B cell (primary cell): Measurements from ENCODE around the gene PAAF1. TPM values are rescaled to one million over a fixed set of nuclear protein-coding genes. Genes with fewer than 3 reads are reported as not detected.

ENCODE experiments used
- ATAC-seq: fragments of 200-7000 bp; cut with Tn5 transposase; one replicate; pipeline ENCODE4 v1.10.0; 2021; ENCODE audit warnings: low read depth, mild to moderate bottlenecking, moderate number of reproducible peaks, moderate library complexity
- CTCF ChIA-PET: fragments of 350-600 bp; sonication (Branson Sonifier 250); formaldehyde crosslinking; loops from one replicate; lab custom pipeline; 2021; ENCODE audit warnings: antibody characterized with exemption, inconsistent platforms; lab: Charles Lee
- POLR2A ChIA-PET: fragments of 350-600 bp; sonication (Branson Sonifier 250); formaldehyde crosslinking; loops from one replicate; lab custom pipeline; 2021; ENCODE audit warnings: antibody characterized with exemption; lab: Charles Lee
- DNase-seq: peaks from one replicate; pipeline ENCODE4 v3.0.0; 2013
- H2AFZ ChIP-seq: 2 replicates; pipeline ENCODE4 v1.6.1; 2012; ENCODE audit warnings: mild to moderate bottlenecking, low read depth, low read length; ENCODE audit not compliant: insufficient read depth, poor library complexity, severe bottlenecking
- H3K27ac ChIP-seq, 2 donors: 1 replicate in 1 of 2; 2 replicates in 1 of 2; pipeline ENCODE4 v1.5.1; 2012 to 2013; ENCODE audit warnings: low read length in 2 of 2, mild to moderate bottlenecking in 2 of 2, moderate library complexity in 1 of 2
- H3K27me3 ChIP-seq, 4 experiments: fragments of 200-600 bp in 1 of 4; sonication (generic) in 1 of 4; replicated peaks in 1 of 4; 1 replicate in 2 of 4; 2 replicates in 2 of 4; pipeline versions ENCODE4 v1.6.1 to v1.7.0; 2013 to 2016; ENCODE audit warnings: low read length in 3 of 4, mild to moderate bottlenecking in 2 of 4, mixed read lengths in 1 of 4, moderate library complexity in 1 of 4; ENCODE audit not compliant: insufficient read depth in 4 of 4, control insufficient read depth in 3 of 4; ENCODE audit errors: control extremely low read depth in 1 of 4
- H3K36me3 ChIP-seq, 2 experiments: replicated peaks in 1 of 2; 1 replicate in 1 of 2; 2 replicates in 1 of 2; pipeline versions ENCODE4 v1.6.1 to v1.7.1; 2013; ENCODE audit warnings: low read length in 1 of 2; ENCODE audit not compliant: insufficient read depth in 2 of 2, control insufficient read depth in 1 of 2; ENCODE audit errors: control extremely low read depth in 1 of 2, extremely low read depth in 1 of 2
- H3K4me1 ChIP-seq, 2 donors: fragments of 200-600 bp in 1 of 2; sonication (generic) in 1 of 2; 1 replicate in 1 of 2; 2 replicates in 1 of 2; pipeline versions ENCODE4 v1.5.1 to v1.6.1; 2013 to 2017; ENCODE audit warnings: low read length in 2 of 2; ENCODE audit not compliant: control insufficient read depth in 2 of 2, insufficient read depth in 2 of 2
- H3K4me2 ChIP-seq: replicated peaks from 2 replicates; pipeline ENCODE3; 2012; ENCODE audit warnings: mild to moderate bottlenecking, low read depth, low read length; ENCODE audit not compliant: poor library complexity, severe bottlenecking
- H3K4me3 ChIP-seq, 5 experiments: fragments of 200-600 bp in 1 of 5; sonication (generic) in 1 of 5; 1 replicate in 3 of 5; 2 replicates in 2 of 5; pipeline versions ENCODE4 v1.5.1 to v1.7.0; 2011 to 2016; ENCODE audit warnings: low read length in 4 of 5, mild to moderate bottlenecking in 4 of 5, low read depth in 2 of 5, control low read depth in 1 of 5, moderate library complexity in 1 of 5; ENCODE audit not compliant: insufficient read depth in 1 of 5; ENCODE audit errors: control extremely low read depth in 1 of 5, extremely low read depth in 1 of 5
- H3K79me2 ChIP-seq: fragments of 200-600 bp; sonication (generic); one replicate; pipeline ENCODE4 v1.6.0; 2016; ENCODE audit warnings: low read length; ENCODE audit not compliant: control insufficient read depth, insufficient read depth
- H3K9ac ChIP-seq: fragments of 200-600 bp; sonication (generic); 2 replicates; pipeline ENCODE4 v1.6.1; 2017; ENCODE audit warnings: mild to moderate bottlenecking, low read length, moderate library complexity
- H3K9me3 ChIP-seq, 3 donors: one replicate each; pipeline versions ENCODE4 v1.6.1 to v1.7.1; 2013; ENCODE audit warnings: low read length in 2 of 3; ENCODE audit not compliant: control insufficient read depth in 2 of 3, insufficient read depth in 1 of 3; ENCODE audit errors: control extremely low read depth in 1 of 3
- H4K20me1 ChIP-seq: 2 replicates; pipeline ENCODE4 v1.6.0; 2012; ENCODE audit warnings: mild to moderate bottlenecking, low read length; ENCODE audit not compliant: insufficient read depth, control insufficient read depth, poor library complexity, severe bottlenecking
- H3K27ac Mint-ChIP-seq: one replicate; pipeline ENCODE4 v1.8.0; 2021; ENCODE audit warnings: mixed read lengths
- H3K27me3 Mint-ChIP-seq: one replicate; pipeline ENCODE4 v1.8.0; 2021; ENCODE audit warnings: mixed read lengths
- H3K4me1 Mint-ChIP-seq: one replicate; pipeline ENCODE4 v1.8.0; 2021; ENCODE audit warnings: mixed read lengths
- H3K4me3 Mint-ChIP-seq: one replicate; pipeline ENCODE4 v1.8.0; 2021; ENCODE audit warnings: mixed read lengths
- H3K9me3 Mint-ChIP-seq: one replicate; pipeline ENCODE4 v1.8.0; 2022; ENCODE audit warnings: mixed read lengths; ENCODE audit not compliant: insufficient read depth
- EZH2 ChIP-seq: IDR thresholded peaks from 2 replicates; pipeline ENCODE4 v1.6.1; 2012; ENCODE audit warnings: borderline replicate concordance, low read depth, mild to moderate bottlenecking, moderate library complexity, low read length; ENCODE audit not compliant: insufficient read depth, poor library complexity, severe bottlenecking
- WGBS: methylation state at CpG from one replicate; pipeline ENCODE4 v1.1.5; 2013; ENCODE audit warnings: missing lambda C conversion rate; ENCODE audit not compliant: insufficient coverage; 5-methylcytosine and 5-hydroxymethylcytosine counted together
- intact Hi-C: fragments of 100-400 bp; cut with micrococcal nuclease; formaldehyde crosslinking; loops from one replicate; pipeline ENCODE4 v1.10.0; 2022
- polyA plus RNA-seq: library from polyadenylated mRNA; depleted of rRNA; stranded (reverse); fragments of >200 nt; gene quantifications from 2 replicates; pipeline ENCODE4 v1.2.3, GENCODE V29; 2012
- total RNA-seq, 2 donors: library from RNA; stranded (reverse); fragments of 120-200 nt in 1 of 2; gene quantifications; 1 replicate in 1 of 2; 2 replicates in 1 of 2; pipeline versions ENCODE4 v1.2.3 to v1.2.4, GENCODE V29; 2013 to 2022
- TF ChIP-seq, protein P1 (sequence below): fragments of 200-600 bp; IDR thresholded peaks from one replicate; pipeline ENCODE4 v1.8.0; 2022; ENCODE audit warnings: antibody characterized with exemption, mild to moderate bottlenecking

The PAAF1 gene
- total and polyA plus RNA-seq, 2 donors (not counting 1 experiment from before 2014, with no cell fraction given): 11.5 to 19.5 TPM

DNA sequence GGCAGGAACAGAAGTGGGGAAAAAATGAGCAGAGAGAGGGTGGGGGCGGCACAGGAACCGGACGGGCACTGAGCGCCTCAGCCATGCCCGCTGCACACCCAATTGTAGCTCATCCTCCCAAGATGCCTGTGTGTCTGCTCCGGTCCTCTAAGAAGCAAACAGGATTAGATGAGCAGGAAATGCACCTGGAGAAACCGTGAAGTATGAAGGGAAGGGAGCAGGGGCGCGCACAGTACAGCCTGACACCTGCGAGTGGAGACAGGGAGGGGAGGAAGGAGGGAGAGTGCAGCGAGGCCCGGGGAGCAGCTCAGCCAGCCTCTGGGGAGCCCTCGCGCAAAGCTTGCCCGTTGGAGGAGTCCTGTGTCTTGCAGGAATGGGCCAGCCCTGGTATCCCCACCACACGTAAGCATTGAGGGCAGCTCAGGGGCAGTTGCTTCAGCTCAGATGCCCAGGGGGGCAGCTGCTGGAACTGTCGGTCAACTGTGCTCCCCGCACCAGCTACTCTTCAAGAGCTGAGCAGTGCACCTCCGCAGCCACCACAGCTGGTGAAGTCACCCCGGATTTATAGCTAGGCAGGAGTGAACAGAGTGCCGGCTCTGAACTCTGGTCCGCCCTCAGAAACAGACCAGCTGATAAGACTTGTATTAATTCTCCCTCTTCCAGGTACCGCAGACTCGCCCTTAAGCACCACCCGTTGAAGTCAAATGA lies 81.0 kb downstream of the PAAF1 start:
- H3K27me3 Mint-ChIP-seq: peaks cover 16% of the 10 kb centered on the region
- Histone ChIP-seq H3K36me3 (no peaks in the 10 kb centered on the region), H2AFZ (peak overlapping the region; percentile 10), H3K27me3 (peaks cover 0 to 15% (median 0%) of the 10 kb centered on the region in 4 experiments), H3K4me3 (no peak overlapping the region), H3K79me2 (no peaks in the 10 kb centered on the region), H3K4me1 (peaks cover 0 to 4% of the 10 kb centered on the region in 2 donors), H3K9ac (no peak overlapping the region), H3K27ac (no peak overlapping the region), H4K20me1 (no peaks in the 10 kb centered on the region), H3K9me3 (no peaks in the 10 kb centered on the region), H3K4me2 (peak overlapping the region; percentile 52)
- DNase-seq (no peak), ATAC-seq (no peak)
- H3K27ac Mint-ChIP-seq: no peak overlapping the region
- H3K9me3 Mint-ChIP-seq: no peaks in the 10 kb centered on the region
- 70% methylated on average over 25 of the region's 25 CpGs for WGBS
- intact Hi-C loops: no loop called here
- peak overlapping the region; percentile 67 for H3K4me3 Mint-ChIP-seq
- H3K4me1 Mint-ChIP-seq: peaks cover 7% of the 10 kb centered on the region
- ChIA-PET CTCF (no interaction called here), POLR2A (interaction anchor here (0.5 kb wide), 1 partner anchor 154 kb away, joined by 4 read pairs; no protein-coding TSS in a partner anchor)
- TF ChIP-seq, protein P1, sequence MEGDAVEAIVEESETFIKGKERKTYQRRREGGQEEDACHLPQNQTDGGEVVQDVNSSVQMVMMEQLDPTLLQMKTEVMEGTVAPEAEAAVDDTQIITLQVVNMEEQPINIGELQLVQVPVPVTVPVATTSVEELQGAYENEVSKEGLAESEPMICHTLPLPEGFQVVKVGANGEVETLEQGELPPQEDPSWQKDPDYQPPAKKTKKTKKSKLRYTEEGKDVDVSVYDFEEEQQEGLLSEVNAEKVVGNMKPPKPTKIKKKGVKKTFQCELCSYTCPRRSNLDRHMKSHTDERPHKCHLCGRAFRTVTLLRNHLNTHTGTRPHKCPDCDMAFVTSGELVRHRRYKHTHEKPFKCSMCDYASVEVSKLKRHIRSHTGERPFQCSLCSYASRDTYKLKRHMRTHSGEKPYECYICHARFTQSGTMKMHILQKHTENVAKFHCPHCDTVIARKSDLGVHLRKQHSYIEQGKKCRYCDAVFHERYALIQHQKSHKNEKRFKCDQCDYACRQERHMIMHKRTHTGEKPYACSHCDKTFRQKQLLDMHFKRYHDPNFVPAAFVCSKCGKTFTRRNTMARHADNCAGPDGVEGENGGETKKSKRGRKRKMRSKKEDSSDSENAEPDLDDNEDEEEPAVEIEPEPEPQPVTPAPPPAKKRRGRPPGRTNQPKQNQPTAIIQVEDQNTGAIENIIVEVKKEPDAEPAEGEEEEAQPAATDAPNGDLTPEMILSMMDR: no peak
- no peak for TF ChIP-seq EZH2

DNA sequence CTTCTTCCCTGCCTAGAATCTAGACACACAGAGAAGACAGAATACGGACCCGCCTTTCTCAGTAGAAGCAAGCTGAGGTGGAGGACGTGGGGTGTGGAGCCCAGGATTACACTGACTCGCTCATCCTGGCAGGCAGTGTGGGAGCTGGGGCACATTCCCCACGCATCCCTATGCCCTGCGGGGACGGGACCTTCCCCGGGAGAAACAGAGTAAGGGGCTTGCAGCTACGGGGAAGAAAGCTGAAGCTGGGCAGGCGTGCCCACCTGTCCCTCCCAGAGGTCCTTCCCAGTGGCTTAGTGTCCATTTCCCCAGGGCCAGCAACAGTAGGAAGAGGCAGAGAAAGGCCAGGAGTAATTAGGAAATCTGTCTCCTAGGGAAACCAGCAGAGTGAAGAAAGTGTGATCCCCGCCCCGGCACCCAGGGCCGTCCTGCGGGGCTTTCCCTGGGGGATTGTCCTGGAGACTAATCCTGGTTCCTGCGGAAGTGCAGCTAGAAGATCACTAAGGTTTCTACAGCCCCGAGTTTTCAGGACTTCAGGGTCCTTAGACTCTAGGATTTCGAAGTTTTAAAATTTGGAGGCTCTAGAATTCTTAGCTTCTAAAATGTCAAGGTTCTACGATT lies 81.8 kb downstream of the PAAF1 start:
- Mint-ChIP-seq H3K9me3 (no peaks in the 10 kb centered on the region), H3K4me1 (peaks cover 7% of the 10 kb centered on the region), H3K4me3 (no peak overlapping the region), H3K27ac (no peak overlapping the region), H3K27me3 (peaks cover 16% of the 10 kb centered on the region)
- H4K20me1 ChIP-seq: no peaks in the 10 kb centered on the region
- ChIA-PET POLR2A (no interaction called here), CTCF (no interaction called here)
- no peak overlapping the region for H3K27ac ChIP-seq
- no peak overlapping the region for H3K9ac ChIP-seq
- no peak overlapping the region for H3K4me3 ChIP-seq
- intact Hi-C loops: no loop called here
- TF ChIP-seq EZH2: no peak
- TF ChIP-seq, protein P1: no peak
- 94% methylated on average over 14 of the region's 18 CpGs for WGBS
- peaks cover 0 to 15% (median 0%) of the 10 kb centered on the region in 4 experiments for H3K27me3 ChIP-seq
- H3K4me1 ChIP-seq: peaks cover 0 to 4% of the 10 kb centered on the region in 2 donors
- no peak overlapping the region for H2AFZ ChIP-seq
- H3K79me2 ChIP-seq: no peaks in the 10 kb centered on the region
- no peaks in the 10 kb centered on the region for H3K36me3 ChIP-seq
- H3K9me3 ChIP-seq: no peaks in the 10 kb centered on the region
- DNase-seq (no peak), ATAC-seq (no peak)
- no peak overlapping the region for H3K4me2 ChIP-seq
